Neuronal stem cell (in vitro differentiated cells): ENCODE data around the gene ARIH1.
A peak's percentile ranks its signal among the peaks of the same experiment; 100 is the strongest.
"Not testable (repeated sequence)": the region's sequence is repeated elsewhere in the genome, so short reads cannot be mapped to it uniquely, and the experiment has no call there.

Source experiments
- DNase-seq: peaks from one replicate; pipeline ENCODE4 v3.0.0-alpha.2; 2013; ENCODE audit warnings: low spot score
- H2AFZ ChIP-seq: one replicate; pipeline ENCODE4 v1.6.1; 2013; ENCODE audit warnings: mild to moderate bottlenecking, low read length, inconsistent platforms
- H2AK5ac ChIP-seq: 2 replicates; pipeline ENCODE4 v1.6.1; 2013; ENCODE audit warnings: low read depth, mild to moderate bottlenecking, inconsistent platforms, low read length, moderate library complexity, mixed read lengths
- H2BK120ac ChIP-seq: 2 replicates; pipeline ENCODE4 v1.6.1; 2013; ENCODE audit warnings: low read depth, mild to moderate bottlenecking, inconsistent platforms, low read length, moderate library complexity, mixed read lengths
- H2BK12ac ChIP-seq: one replicate; pipeline ENCODE4 v1.6.1; 2013; ENCODE audit warnings: low read length, inconsistent platforms
- H2BK15ac ChIP-seq: 2 replicates; pipeline ENCODE4 v1.6.1; 2013; ENCODE audit warnings: mild to moderate bottlenecking, low read length, inconsistent platforms, mixed read lengths
- H2BK5ac ChIP-seq: one replicate; pipeline ENCODE4 v1.6.1; 2013; ENCODE audit warnings: inconsistent platforms, mild to moderate bottlenecking, low read length, moderate library complexity
- H3K14ac ChIP-seq: one replicate; pipeline ENCODE4 v1.6.1; 2013; ENCODE audit warnings: low read length, inconsistent platforms
- H3K18ac ChIP-seq: 2 replicates; pipeline ENCODE4 v1.6.1; 2013; ENCODE audit warnings: low read length, inconsistent platforms
- H3K23ac ChIP-seq: 2 replicates; pipeline ENCODE4 v1.6.1; 2013; ENCODE audit warnings: low read depth, mild to moderate bottlenecking, mixed read lengths, low read length, inconsistent platforms; ENCODE audit not compliant: poor library complexity
- H3K27ac ChIP-seq: replicated peaks from 3 replicates; pipeline ENCODE4 v1.5.1; 2013; ENCODE audit warnings: low read length, inconsistent platforms
- H3K27me3 ChIP-seq, 3 experiments: 2 replicates each; pipeline ENCODE4 v1.6.1; 2013; ENCODE audit warnings: low read length in 3 of 3, mild to moderate bottlenecking in 2 of 3, inconsistent platforms in 1 of 3, low read depth in 1 of 3, mixed read lengths in 1 of 3, moderate library complexity in 1 of 3; ENCODE audit not compliant: control insufficient read depth in 3 of 3, insufficient read depth in 3 of 3
- H3K36me3 ChIP-seq, 2 donors: replicated peaks in 1 of 2; 2 replicates each; pipeline ENCODE4 v1.6.1; 2013; ENCODE audit warnings: low read length in 2 of 2; ENCODE audit not compliant: control insufficient read depth in 2 of 2, insufficient read depth in 2 of 2
- H3K4ac ChIP-seq: 2 replicates; pipeline ENCODE4 v1.6.1; 2013; ENCODE audit warnings: inconsistent platforms, mild to moderate bottlenecking, low read length, moderate library complexity
- H3K4me1 ChIP-seq, 2 donors: 1 replicate in 1 of 2; 2 replicates in 1 of 2; pipeline ENCODE4 v1.6.1; 2013; ENCODE audit warnings: low read length in 2 of 2, low read depth in 1 of 2; ENCODE audit not compliant: control insufficient read depth in 2 of 2, insufficient read depth in 1 of 2
- H3K4me2 ChIP-seq: one replicate; pipeline ENCODE4 v1.6.1; 2013; ENCODE audit warnings: mild to moderate bottlenecking, low read length, inconsistent platforms; ENCODE audit not compliant: insufficient read depth, poor library complexity, severe bottlenecking
- H3K4me3 ChIP-seq, 2 donors: 2 replicates each; pipeline ENCODE4 v1.5.1; 2013; ENCODE audit warnings: low read length in 2 of 2, mild to moderate bottlenecking in 2 of 2, inconsistent platforms in 1 of 2, moderate library complexity in 1 of 2
- H3K79me1 ChIP-seq: one replicate; pipeline ENCODE4 v1.6.1; 2013; ENCODE audit warnings: low read depth, mild to moderate bottlenecking, inconsistent platforms, low read length, moderate library complexity
- H3K9ac ChIP-seq: one replicate; pipeline ENCODE4 v1.6.1; 2013; ENCODE audit warnings: mild to moderate bottlenecking, low read depth, low read length, inconsistent platforms; ENCODE audit not compliant: poor library complexity
- H3K9me3 ChIP-seq, 2 donors: replicated peaks in 1 of 2; 2 replicates each; pipeline versions ENCODE3 to v1.6.1; 2013; ENCODE audit warnings: low read length in 2 of 2, mild to moderate bottlenecking in 2 of 2, inconsistent platforms in 1 of 2, low read depth in 1 of 2, mixed read lengths in 1 of 2, moderate library complexity in 1 of 2; ENCODE audit not compliant: control insufficient read depth in 2 of 2, insufficient read depth in 1 of 2
- H4K8ac ChIP-seq: one replicate; pipeline ENCODE4 v1.6.1; 2013; ENCODE audit warnings: low read depth, mild to moderate bottlenecking, inconsistent platforms, low read length, moderate library complexity
- H4K91ac ChIP-seq: one replicate; pipeline ENCODE4 v1.6.1; 2013; ENCODE audit warnings: low read length, low read depth, mild to moderate bottlenecking, inconsistent platforms; ENCODE audit not compliant: poor library complexity
- WGBS, 2 donors: extraction: QIAGEN DNeasy Blood & Tissue Kit; methylation state at CpG; one replicate each; pipeline ENCODE4 v1.1.7; 2013; ENCODE audit warnings: missing lambda C conversion rate in 2 of 2, mixed read lengths in 1 of 2; ENCODE audit not compliant: insufficient read length in 2 of 2, insufficient replicate concordance in 1 of 2; ENCODE audit errors: extremely low coverage in 2 of 2; 5-methylcytosine and 5-hydroxymethylcytosine counted together

ARIH1 gene

DNA sequence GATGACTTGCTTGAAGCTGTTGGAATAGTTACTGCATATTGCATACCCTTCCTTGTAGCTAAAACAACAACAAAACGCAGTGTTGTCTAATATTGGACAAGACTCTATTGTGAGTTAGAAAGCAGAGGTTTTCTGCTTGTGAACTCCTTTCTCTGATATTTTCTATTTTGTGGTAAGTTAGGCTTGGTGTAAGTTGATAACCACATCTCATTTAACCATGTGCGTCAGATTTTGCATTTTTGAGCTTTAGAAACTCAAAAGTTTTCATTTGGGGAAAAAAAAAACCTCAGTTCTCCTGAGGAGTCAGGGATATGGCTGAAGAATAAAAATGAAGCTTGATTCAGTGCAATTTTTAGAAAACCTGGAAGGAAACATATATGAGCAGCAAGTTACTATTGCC is 1.5 kb downstream of the ARIH1 start:
- H3K4ac ChIP-seq: no peak overlapping the region
- no peaks in the 10 kb centered on the region for H3K27me3 ChIP-seq
- no peak overlapping the region for H3K9ac ChIP-seq
- peaks cover 8% of the 10 kb centered on the region for H3K79me1 ChIP-seq
- no peak overlapping the region for H2BK5ac ChIP-seq
- no peak for DNase-seq
- peak overlapping the region; percentile 96 to 100 for H3K4me3 ChIP-seq
- H4K8ac ChIP-seq: no peak overlapping the region
- H3K14ac ChIP-seq: no peak overlapping the region
- no peak overlapping the region for H2BK12ac ChIP-seq
- H3K18ac ChIP-seq: no peak overlapping the region
- H3K23ac ChIP-seq: no peak overlapping the region
- H2AK5ac ChIP-seq: no peak overlapping the region
- no peak overlapping the region for H3K27ac ChIP-seq
- H3K36me3 ChIP-seq: peaks cover 6 to 54% of the 10 kb centered on the region in 2 donors
- WGBS, 2 donors: no CpG with 5 or more reads among the region's 2 CpGs
- no peak overlapping the region for H2BK15ac ChIP-seq
- peak overlapping the region; percentile 72 for H3K4me2 ChIP-seq
- no peak overlapping the region for H2BK120ac ChIP-seq
- peaks cover 3% of the 10 kb centered on the region in 2 donors for H3K4me1 ChIP-seq
- no peak overlapping the region for H2AFZ ChIP-seq
- H4K91ac ChIP-seq: no peak overlapping the region
- H3K9me3 ChIP-seq: peaks cover 0 to 15% of the 10 kb centered on the region in 2 donors

DNA sequence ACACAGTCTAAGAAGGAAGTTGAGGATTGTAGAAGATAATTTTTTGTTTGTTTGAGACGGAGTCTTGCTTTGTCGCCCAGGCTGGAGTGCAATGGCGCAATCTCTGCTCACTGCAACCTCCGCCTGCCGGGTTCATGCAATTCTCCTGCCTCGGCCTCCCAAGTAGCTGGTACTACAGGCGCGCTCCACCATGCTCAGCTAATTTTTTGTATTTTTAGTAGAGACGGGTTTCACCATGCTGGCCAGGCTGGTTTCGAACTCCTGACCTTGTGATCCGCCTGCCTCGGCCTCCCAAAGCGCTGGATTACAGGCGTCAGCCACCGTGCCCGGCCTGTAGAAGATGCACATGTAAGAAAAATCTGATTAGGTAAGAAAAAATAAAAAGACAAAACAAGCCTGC is 2.2 kb downstream of the ARIH1 start:
- not testable (repeated sequence) for H3K18ac ChIP-seq, H2BK120ac ChIP-seq, H3K23ac ChIP-seq, H3K79me1 ChIP-seq, H2AFZ ChIP-seq, H3K14ac ChIP-seq, H3K4me1 ChIP-seq, H3K27ac ChIP-seq, H3K4me2 ChIP-seq, DNase-seq, H2BK5ac ChIP-seq, H2AK5ac ChIP-seq, H3K27me3 ChIP-seq, H2BK12ac ChIP-seq, H2BK15ac ChIP-seq, H3K4ac ChIP-seq, H3K9ac ChIP-seq, H4K8ac ChIP-seq, H4K91ac ChIP-seq
- Histone ChIP-seq H3K4me3 (peak overlapping the region in 1 of 2 donors; percentile 100), H3K36me3 (peaks cover 6 to 58% of the 10 kb centered on the region in 2 donors), H3K9me3 (peaks cover 0 to 15% of the 10 kb centered on the region in 2 donors)
- no CpG with 5 or more reads among the region's 16 CpGs for WGBS, 2 donors

DNA sequence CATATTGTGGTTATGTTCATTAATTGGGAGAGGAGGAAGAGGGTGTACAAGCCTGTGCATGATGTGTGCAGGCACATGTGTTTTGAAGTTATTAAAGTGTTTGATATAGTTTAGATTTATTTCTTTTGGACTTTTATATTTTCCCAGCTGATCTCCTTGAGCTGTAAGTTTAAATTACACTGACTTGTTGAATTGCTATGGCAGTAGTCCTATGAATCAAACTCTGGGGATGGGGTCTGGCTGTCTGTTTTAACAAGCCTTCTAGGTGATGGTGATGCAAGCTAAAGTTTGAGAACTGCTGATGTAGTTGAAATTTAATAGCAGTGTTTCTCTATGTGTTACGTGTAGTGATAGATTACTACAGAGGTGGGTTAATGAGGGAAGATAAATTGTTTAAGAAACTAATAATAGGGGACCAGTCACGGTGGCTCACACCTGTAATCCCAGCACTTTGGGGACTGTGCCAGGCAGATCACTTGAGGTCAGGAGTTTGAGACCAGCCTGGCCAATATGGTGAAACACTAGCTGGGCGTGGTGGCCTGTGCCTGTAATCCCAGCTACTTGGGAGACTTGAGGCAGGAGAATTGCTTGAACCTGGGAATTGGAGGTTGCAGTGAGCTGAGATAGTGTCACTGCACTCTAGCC is 7.0 kb downstream of the ARIH1 start:
- no peak overlapping the region for H3K18ac ChIP-seq
- H3K14ac ChIP-seq: no peak overlapping the region
- no peak overlapping the region for H3K27ac ChIP-seq
- H2BK15ac ChIP-seq: no peak overlapping the region
- no peak overlapping the region for H2AK5ac ChIP-seq
- H3K4me2 ChIP-seq: no peak overlapping the region
- no peak for DNase-seq
- H4K91ac ChIP-seq: no peak overlapping the region
- H3K4ac ChIP-seq: no peak overlapping the region
- peaks cover 3% of the 10 kb centered on the region for H3K79me1 ChIP-seq
- H3K9me3 ChIP-seq: peaks cover 0 to 15% of the 10 kb centered on the region in 2 donors
- H2BK12ac ChIP-seq: no peak overlapping the region
- no peak overlapping the region for H2BK5ac ChIP-seq
- no peak overlapping the region for H3K9ac ChIP-seq
- no peaks in the 10 kb centered on the region for H3K4me1 ChIP-seq
- H2BK120ac ChIP-seq: no peak overlapping the region
- 100% methylated on average over 1 of the region's 3 CpGs; no CpG with 5 or more reads in 1 of the 2 donors for WGBS, 2 donors
- no peak overlapping the region for H2AFZ ChIP-seq
- no peak overlapping the region for H4K8ac ChIP-seq
- H3K4me3 ChIP-seq: no peak overlapping the region
- H3K27me3 ChIP-seq: no peaks in the 10 kb centered on the region
- H3K23ac ChIP-seq: no peak overlapping the region
- H3K36me3 ChIP-seq: peaks cover 6 to 86% of the 10 kb centered on the region in 2 donors

DNA sequence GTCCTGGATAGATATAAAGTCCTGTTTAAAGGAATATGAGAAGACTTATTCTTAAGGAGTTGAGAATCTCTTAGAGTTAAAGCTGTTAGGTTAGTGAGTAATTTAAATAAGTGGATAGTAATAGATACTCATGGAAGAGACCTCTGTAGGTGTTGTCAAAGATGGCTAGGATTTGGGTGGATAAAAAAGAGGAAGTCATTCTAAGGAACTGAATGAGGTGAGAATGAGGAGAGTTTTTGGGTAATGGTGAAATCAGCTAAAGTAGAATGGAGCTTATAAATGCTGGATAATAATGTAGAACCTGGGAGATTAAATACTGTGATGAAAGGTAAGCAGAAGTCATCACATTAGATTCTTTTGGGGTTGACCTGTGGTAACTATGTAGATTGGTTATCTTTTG is 8.1 kb downstream of the ARIH1 start:
- Histone ChIP-seq H4K91ac (no peak overlapping the region), H3K4ac (no peak overlapping the region), H3K4me1 (no peaks in the 10 kb centered on the region), H2AK5ac (no peak overlapping the region), H3K18ac (no peak overlapping the region), H4K8ac (no peak overlapping the region), H3K9ac (no peak overlapping the region), H3K9me3 (peaks cover 0 to 15% of the 10 kb centered on the region in 2 donors), H2AFZ (no peak overlapping the region), H3K23ac (no peak overlapping the region), H3K14ac (no peak overlapping the region), H3K4me2 (no peak overlapping the region), H2BK120ac (no peak overlapping the region), H3K27ac (no peak overlapping the region), H3K36me3 (peaks cover 6 to 80% of the 10 kb centered on the region in 2 donors), H2BK15ac (no peak overlapping the region), H2BK12ac (no peak overlapping the region), H2BK5ac (no peak overlapping the region), H3K4me3 (no peak overlapping the region), H3K27me3 (no peaks in the 10 kb centered on the region), H3K79me1 (peaks cover 3% of the 10 kb centered on the region)
- DNase-seq: no peak
